Smooth muscle cell of the coronary artery (primary cell): Measurements from ENCODE around the gene PEX11G. TPM values are rescaled to one million over a fixed set of nuclear protein-coding genes. Genes with fewer than 3 reads are reported as not detected.

ENCODE experiments used
- total RNA-seq: library from RNA; depleted of rRNA; stranded (reverse); fragments of >200 nt; gene quantifications from 2 replicates; pipeline ENCODE4 v1.2.3, GENCODE V29; 2014; ENCODE audit warnings: low replicate concordance

Gene PEX11G
- 1.5 and 2.9 TPM in 2 replicates for total RNA-seq

GRCh38 chr19:7488736-7489353, at the start of gene PEX11G:
Gene PEX11G, minus strand, starts transcription at chr19:7489035. Its CDS starts 25 bp downstream, at chr19:7489010.

GRCh38 chr19:7535047-7535997, 46.5 kb upstream of the PEX11G start, which contains the start of gene PNPLA6:
Gene PNPLA6, plus strand, starts transcription at chr19:7535717. Its CDS starts 72 bp downstream, at chr19:7535789.

GRCh38 chr19:7522072-7522922, 33.5 kb upstream of the PEX11G start, which contains the start of gene MCOLN1:
Gene MCOLN1, plus strand, starts transcription at chr19:7522624. Its CDS starts 127 bp downstream, at chr19:7522751.

GRCh38 chr19:7515645-7516151, 26.9 kb upstream of the PEX11G start, which contains the start of gene ZNF358:
Gene ZNF358, plus strand, starts transcription at chr19:7516103. Its CDS starts 3,140 bp downstream, at chr19:7519243.

Other genes with a start within 250 kb of the PEX11G start
- gene INSR, start 194.6 kb downstream of the PEX11G start, total RNA-seq = 19.9 and 72.5 TPM in 2 replicates
- gene ARHGEF18, start 140.1 kb downstream of the PEX11G start, total RNA-seq = 20.4 and 24.7 TPM in 2 replicates
- 3.9 and 10.6 TPM in 2 replicates for gene ZNF358, start 27.1 kb upstream of the PEX11G start, total RNA-seq
- gene MCOLN1, start 33.6 kb upstream of the PEX11G start, total RNA-seq = 4.5 and 15.9 TPM in 2 replicates
- 51.8 and 111 TPM in 2 replicates for gene PNPLA6, start 46.7 kb upstream of the PEX11G start, total RNA-seq
- under 0.01 TPM in 1 of 2 replicates, not detected in the other for gene CAMSAP3, start 106.8 kb upstream of the PEX11G start, total RNA-seq
- 23.5 and 24.5 TPM in 2 replicates for gene XAB2, start 140.5 kb upstream of the PEX11G start, total RNA-seq
- 35.3 and 48.3 TPM in 2 replicates for gene PET100, start 140.8 kb upstream of the PEX11G start, total RNA-seq
- gene PCP2, start 144.7 kb upstream of the PEX11G start, total RNA-seq = not detected in 2 replicates
- gene STXBP2, start 148.1 kb upstream of the PEX11G start, total RNA-seq = 17.8 and 37.1 TPM in 2 replicates
- gene RETN, start 180.0 kb upstream of the PEX11G start, total RNA-seq = not detected in 2 replicates
- not detected in 2 replicates for gene MCEMP1, start 188.1 kb upstream of the PEX11G start, total RNA-seq
- 164 and 360 TPM in 2 replicates for gene TRAPPC5, start 191.8 kb upstream of the PEX11G start, total RNA-seq
- not detected in 2 replicates for gene FCER2, start 213.1 kb upstream of the PEX11G start, total RNA-seq
- not detected in 2 replicates for gene CLEC4G, start 243.1 kb upstream of the PEX11G start, total RNA-seq